Astrocyte (in vitro differentiated cells and primary cell): ENCODE results near the gene PTPN4. TPM values are rescaled to one million over a fixed set of nuclear protein-coding genes. Genes with fewer than 3 reads are reported as not detected.

ENCODE experiments used
- DNase-seq: peaks from one replicate; pipeline ENCODE4 v3.0.0-alpha.2; 2010; ENCODE audit warnings: low read depth
- FAIRE-seq: peaks from 2 replicates; lab custom pipeline; 2011; peaks lifted over from hg19 to GRCh38; lab: Jason Lieb, UNC
- H2AFZ ChIP-seq: 2 replicates; pipeline ENCODE4 v1.6.0; 2012; ENCODE audit warnings: low read depth, low read length, inconsistent platforms
- H3K27ac ChIP-seq: 2 replicates; pipeline ENCODE4 v1.5.1; 2011; ENCODE audit warnings: low read depth, low read length, inconsistent platforms
- H3K27me3 ChIP-seq: 2 replicates; pipeline ENCODE4 v1.6.0; 2011; ENCODE audit warnings: low read length, inconsistent platforms; ENCODE audit not compliant: insufficient read depth
- H3K36me3 ChIP-seq: 2 replicates; pipeline ENCODE4 v1.5.1; 2011; ENCODE audit warnings: low read length, inconsistent platforms; ENCODE audit not compliant: insufficient read depth
- H3K4me1 ChIP-seq: 2 replicates; pipeline ENCODE4 v1.5.1; 2011; ENCODE audit warnings: low read length, inconsistent platforms; ENCODE audit not compliant: insufficient read depth
- H3K4me2 ChIP-seq: 2 replicates; pipeline ENCODE4 v1.6.0; 2012; ENCODE audit warnings: low read length, inconsistent platforms
- H3K4me3 ChIP-seq: 2 replicates; pipeline ENCODE4 v1.5.1; 2011; ENCODE audit warnings: low read depth, mild to moderate bottlenecking, low read length, inconsistent platforms; ENCODE audit not compliant: insufficient read depth
- H3K79me2 ChIP-seq: 2 replicates; pipeline ENCODE4 v1.6.0; 2012; ENCODE audit warnings: mild to moderate bottlenecking, low read length, inconsistent platforms; ENCODE audit not compliant: insufficient read depth
- H3K9ac ChIP-seq: 2 replicates; pipeline ENCODE4 v1.6.0; 2012; ENCODE audit warnings: mild to moderate bottlenecking, low read length, inconsistent platforms
- H3K9me3 ChIP-seq: 2 replicates; pipeline ENCODE4 v1.5.1; 2012; ENCODE audit warnings: low read depth, mild to moderate bottlenecking, low read length, inconsistent platforms; ENCODE audit not compliant: insufficient read depth
- H4K20me1 ChIP-seq: 2 replicates; pipeline ENCODE4 v1.6.0; 2012; ENCODE audit warnings: low read length, inconsistent platforms; ENCODE audit not compliant: insufficient read depth
- H3K27ac Mint-ChIP-seq: one replicate; pipeline ENCODE4 v1.8.0; 2021; ENCODE audit warnings: mild to moderate bottlenecking, mixed read lengths; ENCODE audit not compliant: unreplicated experiment
- H3K27me3 Mint-ChIP-seq: one replicate; pipeline ENCODE4 v1.8.0; 2021; ENCODE audit warnings: low read depth, mixed read lengths; ENCODE audit not compliant: unreplicated experiment
- H3K36me3 Mint-ChIP-seq: one replicate; pipeline ENCODE4 v1.8.0; 2021; ENCODE audit warnings: low read depth, mixed read lengths; ENCODE audit not compliant: unreplicated experiment
- H3K4me1 Mint-ChIP-seq: one replicate; pipeline ENCODE4 v1.8.0; 2021; ENCODE audit warnings: low read depth, mixed read lengths; ENCODE audit not compliant: unreplicated experiment
- H3K4me3 Mint-ChIP-seq: one replicate; pipeline ENCODE4 v1.8.0; 2021; ENCODE audit warnings: mild to moderate bottlenecking, moderate library complexity, mixed read lengths; ENCODE audit not compliant: unreplicated experiment
- H3K9me3 Mint-ChIP-seq: one replicate; pipeline ENCODE4 v1.8.0; 2021; ENCODE audit warnings: mild to moderate bottlenecking, mixed read lengths; ENCODE audit not compliant: unreplicated experiment
- EZH2 ChIP-seq: IDR thresholded peaks from 2 replicates; pipeline ENCODE4 v1.6.1; 2012; ENCODE audit warnings: mild to moderate bottlenecking, low read length, inconsistent platforms; ENCODE audit not compliant: insufficient read depth
- total RNA-seq: library from RNA; stranded (reverse); gene quantifications from 2 replicates; pipeline ENCODE4 v1.2.1, GENCODE V29; 2021
- TF ChIP-seq, protein P1 (sequence below): IDR thresholded peaks from 2 replicates; pipeline ENCODE4 v1.5.1; 2011; ENCODE audit warnings: low read depth, mild to moderate bottlenecking, inconsistent platforms, low read length, moderate library complexity; ENCODE audit not compliant: insufficient read depth

PTPN4 gene
- total RNA-seq, 1 donor from 2014 or later, result 38.2 TPM

DNA sequence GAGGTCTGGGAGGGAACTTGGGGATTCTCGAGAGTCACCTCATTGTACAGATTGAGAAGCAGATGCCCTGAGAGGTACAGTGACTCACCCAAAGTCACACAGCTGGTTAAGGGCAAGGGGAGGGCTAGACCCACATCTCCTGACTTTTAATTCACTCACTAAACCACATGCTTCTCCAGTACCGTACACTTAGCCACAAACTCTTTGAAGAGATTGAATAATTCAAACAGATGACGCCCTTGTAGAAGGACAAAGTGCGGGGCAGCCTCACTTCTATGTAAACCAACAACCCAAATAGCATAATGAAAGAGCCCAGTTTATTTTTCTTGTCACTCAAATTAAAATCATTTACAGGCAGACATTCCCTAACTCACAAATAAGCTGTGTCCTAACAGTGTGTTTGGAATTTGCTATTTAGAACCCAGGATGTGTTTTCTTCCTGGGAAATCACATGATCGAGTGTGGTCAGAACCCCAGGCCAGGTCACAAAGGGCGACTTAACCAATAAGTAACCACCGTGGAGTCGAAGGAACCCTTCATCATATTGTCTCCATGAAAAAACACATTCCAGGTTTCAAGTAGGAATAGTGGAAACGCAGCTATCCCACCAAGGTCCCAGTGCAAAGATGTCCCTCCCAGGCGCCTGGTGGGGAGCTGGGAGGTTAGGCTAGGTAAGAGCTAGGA is 35.8 kb upstream of the PTPN4 start:
- H3K4me1 ChIP-seq, result no peaks in the 10 kb centered on the region
- H3K4me3 Mint-ChIP-seq, result no peak overlapping the region
- H3K9ac ChIP-seq, result no peak overlapping the region
- H3K27ac ChIP-seq, result no peak overlapping the region
- no peaks in the 10 kb centered on the region for H3K36me3 Mint-ChIP-seq
- no peaks in the 10 kb centered on the region for H3K79me2 ChIP-seq
- peaks cover 9% of the 10 kb centered on the region for H3K4me1 Mint-ChIP-seq
- no peaks in the 10 kb centered on the region for H4K20me1 ChIP-seq
- peak overlapping the region; percentile 2 for H3K4me2 ChIP-seq
- H3K4me3 ChIP-seq, result no peak overlapping the region
- H3K27me3 Mint-ChIP-seq, result peaks cover under 1% of the 10 kb centered on the region
- no peaks in the 10 kb centered on the region for H3K36me3 ChIP-seq
- no peak overlapping the region for H3K27ac Mint-ChIP-seq
- FAIRE-seq (no peak), DNase-seq (peak; percentile 65)
- no peaks in the 10 kb centered on the region for H3K9me3 Mint-ChIP-seq
- H2AFZ ChIP-seq, result no peak overlapping the region
- no peaks in the 10 kb centered on the region for H3K27me3 ChIP-seq
- no peak for TF ChIP-seq EZH2
- TF ChIP-seq, protein P1, sequence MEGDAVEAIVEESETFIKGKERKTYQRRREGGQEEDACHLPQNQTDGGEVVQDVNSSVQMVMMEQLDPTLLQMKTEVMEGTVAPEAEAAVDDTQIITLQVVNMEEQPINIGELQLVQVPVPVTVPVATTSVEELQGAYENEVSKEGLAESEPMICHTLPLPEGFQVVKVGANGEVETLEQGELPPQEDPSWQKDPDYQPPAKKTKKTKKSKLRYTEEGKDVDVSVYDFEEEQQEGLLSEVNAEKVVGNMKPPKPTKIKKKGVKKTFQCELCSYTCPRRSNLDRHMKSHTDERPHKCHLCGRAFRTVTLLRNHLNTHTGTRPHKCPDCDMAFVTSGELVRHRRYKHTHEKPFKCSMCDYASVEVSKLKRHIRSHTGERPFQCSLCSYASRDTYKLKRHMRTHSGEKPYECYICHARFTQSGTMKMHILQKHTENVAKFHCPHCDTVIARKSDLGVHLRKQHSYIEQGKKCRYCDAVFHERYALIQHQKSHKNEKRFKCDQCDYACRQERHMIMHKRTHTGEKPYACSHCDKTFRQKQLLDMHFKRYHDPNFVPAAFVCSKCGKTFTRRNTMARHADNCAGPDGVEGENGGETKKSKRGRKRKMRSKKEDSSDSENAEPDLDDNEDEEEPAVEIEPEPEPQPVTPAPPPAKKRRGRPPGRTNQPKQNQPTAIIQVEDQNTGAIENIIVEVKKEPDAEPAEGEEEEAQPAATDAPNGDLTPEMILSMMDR, result no peak
- no peaks in the 10 kb centered on the region for H3K9me3 ChIP-seq

DNA sequence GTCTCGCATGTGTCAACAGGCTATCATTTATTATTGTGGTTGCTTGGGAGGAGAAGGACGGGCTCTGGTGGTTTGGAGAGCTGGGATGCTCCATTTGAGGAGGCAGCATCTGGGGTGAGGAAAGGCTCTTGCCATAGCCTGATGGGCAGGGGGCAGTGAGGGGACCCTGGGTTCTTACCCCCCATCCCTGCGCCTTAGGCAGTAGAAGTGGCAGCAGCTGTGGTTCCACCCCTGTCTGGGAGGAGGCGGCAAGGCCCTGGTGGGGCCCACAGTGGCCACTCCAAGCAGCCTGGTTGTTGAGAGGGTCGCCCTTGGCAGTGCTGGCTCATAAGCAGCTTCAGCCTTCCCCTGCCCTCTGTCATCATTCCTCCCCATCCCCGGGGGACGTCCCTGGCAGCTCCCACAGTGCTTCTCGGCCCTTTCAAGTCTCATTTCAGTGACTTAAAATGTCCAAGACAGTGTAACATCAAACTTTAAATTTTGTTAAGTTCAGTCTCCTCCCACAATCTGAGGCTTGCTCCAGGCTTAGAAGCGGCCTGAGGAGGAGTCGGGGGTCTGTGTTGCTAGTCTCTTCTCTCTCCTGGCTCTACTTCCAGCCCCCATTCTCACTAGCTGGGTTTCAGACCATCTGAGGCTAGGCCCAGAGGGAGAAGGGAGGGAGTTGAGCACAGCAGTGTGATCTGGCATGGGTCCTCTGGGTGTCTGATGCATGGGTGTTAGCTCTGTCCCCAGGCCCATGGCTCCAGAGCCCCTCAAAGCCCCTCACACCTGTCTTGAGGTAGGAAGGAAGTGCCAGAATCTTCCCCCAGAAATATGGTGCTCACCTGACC is 34.9 kb upstream of the PTPN4 start:
- no peak for FAIRE-seq
- no peak overlapping the region for H3K4me2 ChIP-seq
- no peaks in the 10 kb centered on the region for H3K4me1 ChIP-seq
- H3K79me2 ChIP-seq, result no peaks in the 10 kb centered on the region
- H2AFZ ChIP-seq, result no peak overlapping the region
- Mint-ChIP-seq H3K27ac (no peak overlapping the region), H3K36me3 (no peaks in the 10 kb centered on the region), H3K4me1 (peaks cover 9% of the 10 kb centered on the region), H3K4me3 (no peak overlapping the region), H3K27me3 (no peaks in the 10 kb centered on the region), H3K9me3 (no peaks in the 10 kb centered on the region)
- no peak overlapping the region for H3K27ac ChIP-seq
- no peaks in the 10 kb centered on the region for H3K27me3 ChIP-seq
- TF ChIP-seq, protein P1, result no peak
- TF ChIP-seq EZH2, result no peak
- no peak overlapping the region for H3K4me3 ChIP-seq
- H4K20me1 ChIP-seq, result no peaks in the 10 kb centered on the region
- no peaks in the 10 kb centered on the region for H3K9me3 ChIP-seq
- no peak overlapping the region for H3K9ac ChIP-seq
- DNase-seq, result no peak
- H3K36me3 ChIP-seq, result no peaks in the 10 kb centered on the region

DNA sequence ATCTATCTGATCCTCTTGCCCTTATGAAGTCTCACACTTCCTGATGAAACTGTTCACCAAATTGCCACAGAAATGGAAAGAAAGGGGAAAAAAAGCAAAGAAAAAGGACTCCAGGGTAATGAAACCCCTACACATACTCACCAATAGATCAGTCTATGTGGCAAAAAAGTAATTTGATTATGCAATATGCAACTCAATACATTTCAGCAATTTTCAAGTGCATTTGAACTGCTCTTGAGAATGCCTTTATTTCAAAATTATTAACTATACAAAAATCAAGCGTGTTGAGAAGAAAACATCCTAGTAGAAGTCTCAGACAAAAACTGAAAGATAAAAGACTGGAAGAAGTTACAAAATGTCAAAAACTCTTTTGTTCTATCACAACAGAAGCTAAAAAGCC is 32.2 kb upstream of the PTPN4 start:
- no peak overlapping the region for H3K9ac ChIP-seq
- DNase-seq (no peak), FAIRE-seq (no peak)
- no peak overlapping the region for H3K4me3 ChIP-seq
- no peaks in the 10 kb centered on the region for H3K36me3 ChIP-seq
- no peak overlapping the region for H3K4me3 Mint-ChIP-seq
- H3K4me2 ChIP-seq, result no peak overlapping the region
- H3K27me3 ChIP-seq, result no peaks in the 10 kb centered on the region
- no peaks in the 10 kb centered on the region for H4K20me1 ChIP-seq
- H2AFZ ChIP-seq, result no peak overlapping the region
- H3K27ac ChIP-seq, result no peak overlapping the region
- H3K9me3 Mint-ChIP-seq, result no peaks in the 10 kb centered on the region
- H3K9me3 ChIP-seq, result no peaks in the 10 kb centered on the region
- no peaks in the 10 kb centered on the region for H3K4me1 ChIP-seq
- peaks cover 11% of the 10 kb centered on the region for H3K27me3 Mint-ChIP-seq
- peaks cover 9% of the 10 kb centered on the region for H3K4me1 Mint-ChIP-seq
- H3K36me3 Mint-ChIP-seq, result no peaks in the 10 kb centered on the region
- no peaks in the 10 kb centered on the region for H3K79me2 ChIP-seq
- no peak overlapping the region for H3K27ac Mint-ChIP-seq
- TF ChIP-seq, protein P1, result no peak
- no peak for TF ChIP-seq EZH2
